HG03135 (cell line): ENCODE data around the gene POLR2E.

Experiments
- ATAC-seq: cut with Tn5 transposase; IDR thresholded peaks from one replicate; pipeline ENCODE4 v1.9.1; 2021; ENCODE audit warnings: mild to moderate bottlenecking, moderate library complexity; ENCODE audit not compliant: unreplicated experiment

Gene POLR2E

DNA sequence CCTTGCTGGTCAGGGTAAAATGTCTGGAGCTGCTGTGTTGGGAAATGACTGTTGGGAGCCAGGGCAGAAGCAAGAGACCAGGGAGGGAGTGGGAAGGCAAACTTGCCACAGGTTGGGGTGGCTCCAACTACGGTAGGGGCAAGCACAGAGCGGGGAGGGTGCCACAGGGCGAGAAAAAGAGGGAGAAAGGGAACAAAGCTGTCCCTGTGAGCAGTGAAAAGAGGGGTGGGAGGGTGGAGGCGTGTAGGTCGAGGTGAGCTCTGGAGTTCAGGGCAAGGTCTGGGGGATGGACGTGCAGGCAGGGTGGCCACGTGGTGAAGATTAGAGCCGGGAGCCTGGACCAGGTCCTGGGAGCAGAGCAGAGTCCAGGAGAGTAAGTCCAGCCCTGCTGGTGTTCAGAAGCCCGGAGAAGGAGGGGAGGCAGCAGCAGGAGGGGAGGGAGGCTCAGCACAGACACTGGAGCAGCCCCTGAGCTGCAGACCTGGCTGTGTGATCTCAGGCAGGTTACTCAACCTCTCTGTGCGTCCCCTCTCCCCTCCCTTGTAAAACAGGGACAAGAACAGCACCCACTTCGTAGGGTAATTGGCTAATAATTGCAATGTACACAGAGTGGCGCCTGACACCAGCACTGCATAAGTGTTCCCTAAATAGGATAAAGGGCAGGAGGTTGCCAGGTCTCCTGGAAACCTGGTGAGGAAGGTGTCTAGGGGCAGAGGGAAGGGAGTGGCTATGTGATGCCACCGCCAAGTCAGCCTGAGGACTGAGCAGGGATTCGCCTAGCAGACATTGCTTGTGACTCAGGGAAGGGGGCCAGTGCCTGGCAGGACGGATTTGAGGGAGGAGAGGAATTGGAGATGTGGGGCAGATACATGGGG lies 3.2 kb upstream of the POLR2E start:
- ATAC-seq = no peak

DNA sequence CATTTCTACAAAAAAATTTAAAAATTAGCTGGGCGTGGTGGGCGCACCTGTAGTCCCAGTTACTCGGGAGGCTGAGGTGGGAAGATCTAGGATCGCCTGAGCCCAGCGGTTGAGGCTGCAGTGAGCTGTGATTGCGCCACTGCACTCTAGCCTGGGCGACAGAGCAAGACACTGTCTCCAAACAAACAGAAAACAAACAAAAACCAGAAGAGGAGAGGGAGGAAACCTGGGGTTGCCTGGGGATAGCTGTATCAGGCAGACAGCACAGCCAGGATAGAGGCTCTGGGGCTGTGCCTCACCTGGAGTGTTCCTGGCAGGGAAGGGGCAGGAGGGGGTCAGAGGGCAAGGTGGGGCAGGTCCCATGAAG lies 2.6 kb upstream of the POLR2E start:
- no peak for ATAC-seq

DNA sequence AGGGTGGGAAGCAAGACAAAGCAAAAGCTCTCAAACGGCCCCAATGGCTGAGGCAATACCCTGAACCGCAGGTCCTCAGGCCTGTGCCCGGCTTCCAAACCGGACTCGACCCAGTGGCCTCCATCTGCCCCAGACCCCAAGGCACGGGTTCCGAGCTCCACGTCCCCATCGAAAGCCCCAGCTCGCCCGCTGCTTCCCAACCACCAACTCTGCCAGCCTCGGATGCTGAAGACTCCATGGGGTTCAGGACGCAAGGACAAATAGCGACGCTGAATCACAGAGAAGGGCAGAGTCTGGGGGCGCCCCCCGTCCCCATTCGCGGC lies 559 bp downstream of the POLR2E start:
- ATAC-seq = peak; percentile 9

DNA sequence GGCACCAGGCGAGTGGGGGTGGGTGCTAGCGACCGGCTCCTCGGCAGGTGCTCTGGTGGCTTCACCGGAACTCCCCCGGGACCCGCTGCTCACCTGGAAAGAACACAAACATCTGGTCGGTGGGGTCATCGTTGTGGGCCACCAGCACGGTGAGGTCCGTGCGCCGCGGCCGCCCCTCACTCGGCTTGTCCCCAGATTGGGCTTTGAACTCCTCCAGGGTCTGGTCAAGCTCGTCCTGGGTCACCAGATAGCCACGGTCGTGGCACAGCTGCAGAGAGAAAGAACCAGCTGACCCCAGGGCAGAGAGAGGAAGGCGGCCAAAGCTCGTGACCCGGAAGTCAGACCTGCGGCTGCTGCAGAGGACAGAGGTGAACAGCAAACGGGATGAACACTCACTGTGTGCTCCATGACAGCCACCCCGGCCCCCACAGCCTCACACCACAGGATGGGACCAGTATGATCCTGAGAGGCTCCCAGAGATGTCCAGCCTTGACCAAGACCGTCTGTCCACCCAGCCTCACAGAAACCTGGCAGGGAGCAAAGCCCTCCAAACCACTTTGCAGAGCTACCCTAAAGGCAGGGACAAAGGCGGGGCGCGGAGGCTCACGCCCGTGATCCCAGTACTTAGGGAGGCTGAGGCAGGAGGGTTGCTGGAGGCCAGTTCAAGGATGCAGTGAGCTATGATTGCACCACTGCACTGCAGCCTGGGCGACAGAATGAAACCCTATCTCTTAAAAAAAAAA lies 1.2 kb downstream of the POLR2E start:
- no peak for ATAC-seq

DNA sequence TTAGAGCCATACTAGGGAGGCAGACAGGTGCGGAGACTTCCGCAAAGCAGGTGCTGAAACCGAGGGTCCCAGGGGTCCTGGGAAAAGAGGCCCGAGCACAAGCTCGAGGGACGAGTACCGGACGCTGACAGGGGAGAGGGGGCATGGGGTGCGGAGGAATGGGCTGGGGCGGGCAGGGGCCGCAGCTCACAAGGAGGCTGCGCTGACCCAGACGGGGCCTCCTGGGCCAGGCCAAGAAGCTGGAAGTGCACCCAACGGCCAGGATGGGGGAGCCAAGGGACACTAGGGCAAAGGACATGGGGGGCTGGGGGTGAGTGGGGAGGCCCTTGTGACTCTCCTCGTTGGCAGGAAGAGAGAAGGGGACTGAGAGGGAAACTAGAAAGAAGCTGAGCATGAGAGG lies 1.8 kb downstream of the POLR2E start:
- no peak for ATAC-seq

DNA sequence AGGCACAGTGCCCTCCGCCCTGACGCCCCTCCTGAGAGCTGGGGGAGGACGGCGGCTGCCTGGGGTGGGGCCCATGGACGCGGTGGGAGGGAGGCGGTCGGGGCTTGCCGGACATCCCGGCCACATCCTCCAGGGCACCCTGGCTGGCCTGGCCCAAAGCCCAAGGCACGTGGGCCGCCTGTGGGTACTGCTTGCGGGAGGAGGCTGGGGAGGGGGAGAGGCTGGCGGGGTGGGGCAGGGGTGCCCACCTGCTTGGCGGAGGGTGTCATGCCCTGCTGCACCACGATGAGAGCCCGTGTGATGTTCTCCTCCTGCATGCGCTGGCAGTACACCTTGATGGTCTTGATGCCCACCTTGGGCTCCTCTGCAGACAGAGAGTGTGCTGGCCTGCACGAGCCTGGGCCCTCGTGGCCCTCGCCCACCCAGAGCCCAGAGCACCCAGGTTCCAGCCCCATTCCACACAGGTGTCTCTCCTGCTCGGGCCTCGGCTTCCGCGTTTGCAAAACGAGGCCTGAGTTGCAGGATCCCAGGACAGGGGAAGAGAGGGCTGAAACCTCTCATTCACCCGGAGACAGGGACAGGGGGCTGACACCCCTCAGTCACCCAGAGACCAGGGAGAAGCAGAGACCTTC lies 3.5 kb downstream of the POLR2E start:
- no peak for ATAC-seq

DNA sequence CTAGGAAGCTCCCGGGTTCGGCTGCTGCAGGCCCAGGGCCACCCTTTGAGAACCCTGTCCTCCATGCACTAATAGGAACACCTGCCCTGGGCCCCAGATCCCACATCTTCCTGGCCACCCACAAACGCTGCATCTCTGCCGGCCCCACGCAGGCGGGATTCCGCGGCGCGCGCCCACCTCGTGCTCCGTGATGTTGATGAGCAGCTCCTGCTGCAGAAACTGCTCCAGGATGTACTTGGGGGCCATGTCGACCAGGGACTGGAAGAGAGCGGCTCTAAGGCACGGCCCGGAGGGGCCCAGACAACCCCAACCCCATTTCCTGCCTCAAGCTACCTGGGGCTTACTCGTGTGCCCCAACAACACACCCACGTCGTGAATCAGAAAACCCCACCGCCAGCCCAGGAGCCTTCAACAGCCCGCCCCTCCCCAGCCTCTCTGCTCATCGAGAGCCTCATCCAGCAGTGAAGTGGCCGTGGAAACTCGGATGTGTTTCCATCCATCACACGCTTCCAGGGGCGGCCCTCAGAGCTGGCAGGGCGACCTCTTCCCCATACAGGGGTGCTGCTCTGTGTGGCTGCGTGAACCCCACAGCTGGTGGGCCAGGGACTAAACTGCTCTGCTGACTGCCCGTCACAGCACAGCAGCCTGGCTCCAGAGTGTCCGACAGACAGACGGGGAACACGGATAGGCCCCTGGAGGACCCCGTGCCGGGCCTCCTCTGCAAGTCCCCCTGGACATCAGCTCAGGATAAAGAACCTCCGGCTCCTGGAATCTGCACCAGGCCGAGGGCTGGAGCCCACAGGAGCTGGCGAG lies 4.2 kb downstream of the POLR2E start:
- no peak for ATAC-seq

DNA sequence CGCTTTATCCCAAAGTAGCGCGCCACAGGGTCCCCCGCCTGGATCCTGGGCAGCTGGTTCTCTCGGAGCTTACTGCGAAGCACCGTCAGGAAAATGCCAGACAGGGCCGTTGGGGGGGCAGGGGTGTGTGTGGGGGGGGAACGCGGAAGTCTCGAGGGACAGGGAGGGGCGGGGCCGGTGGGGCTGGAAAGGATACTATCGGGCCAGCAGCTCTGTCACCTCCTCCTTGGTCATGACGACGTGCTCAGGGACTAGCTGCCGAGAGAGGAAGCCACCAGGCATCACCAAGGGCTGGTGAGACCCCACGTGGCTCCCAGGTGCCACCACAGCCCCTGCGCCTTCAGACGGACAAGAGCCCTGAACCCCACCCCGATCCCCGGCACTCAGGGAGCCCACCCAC lies 5.3 kb downstream of the POLR2E start:
- ATAC-seq = no peak

DNA sequence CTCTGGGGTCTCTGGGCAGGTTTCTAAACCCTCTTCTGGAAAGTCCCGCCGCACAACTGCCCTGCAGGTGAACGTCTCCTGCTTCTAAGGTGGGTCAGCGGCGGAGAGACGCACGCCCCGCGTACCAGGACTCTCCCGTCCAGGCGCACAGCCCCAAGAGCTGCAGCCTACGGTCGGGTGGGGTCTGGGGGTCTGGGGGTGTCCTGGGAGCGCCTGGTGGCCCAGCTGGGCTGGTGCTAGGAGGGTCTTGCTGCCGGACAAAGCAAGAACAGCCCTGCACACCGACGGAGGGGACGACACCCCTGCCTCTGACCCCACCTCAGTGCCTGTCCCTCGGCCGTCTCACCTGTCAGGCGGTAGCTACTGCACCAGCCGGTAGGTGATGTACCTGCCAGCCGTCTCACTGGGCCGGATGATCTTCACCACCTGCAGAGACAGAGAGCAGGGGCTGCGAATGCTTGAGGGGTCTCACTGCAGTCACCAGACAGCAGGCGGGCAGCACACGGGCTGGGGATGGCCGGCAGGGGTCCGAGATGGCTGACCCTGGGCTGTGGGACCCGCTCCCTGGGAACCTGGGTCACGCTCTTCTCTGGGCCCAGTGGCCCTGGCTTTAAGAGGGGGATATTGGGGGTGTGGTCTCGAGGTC lies 5.9 kb downstream of the POLR2E start:
- ATAC-seq = no peak

DNA sequence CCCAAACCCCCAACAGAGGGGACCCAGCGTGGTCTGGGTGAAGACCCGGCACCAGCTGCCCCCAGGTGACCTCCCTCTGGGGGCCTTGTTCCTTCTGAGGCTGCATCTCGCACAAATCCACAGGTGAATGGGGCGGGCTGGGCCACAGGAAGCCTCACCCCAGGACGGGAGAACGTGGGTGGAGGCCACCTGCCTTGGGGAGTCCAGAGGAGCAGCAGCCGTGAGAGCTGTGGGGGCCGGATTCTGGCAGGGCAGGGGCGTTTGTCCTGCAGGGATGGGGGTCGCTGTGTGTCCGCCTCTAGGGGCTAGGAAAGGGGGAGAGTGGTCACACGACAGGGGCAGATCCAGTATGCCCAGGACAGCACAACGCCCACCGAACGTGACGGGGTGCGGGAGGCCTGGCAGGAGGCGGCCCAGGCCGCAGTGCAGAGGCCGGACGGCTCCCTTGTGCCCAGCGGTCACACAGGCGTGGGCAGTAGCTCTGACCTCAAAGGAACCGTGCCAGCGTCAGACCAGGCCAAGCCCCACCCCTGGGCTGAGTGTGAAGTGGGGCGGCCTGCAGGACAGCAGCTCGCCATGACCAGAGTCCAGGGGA lies 6.7 kb downstream of the POLR2E start:
- ATAC-seq = no peak

DNA sequence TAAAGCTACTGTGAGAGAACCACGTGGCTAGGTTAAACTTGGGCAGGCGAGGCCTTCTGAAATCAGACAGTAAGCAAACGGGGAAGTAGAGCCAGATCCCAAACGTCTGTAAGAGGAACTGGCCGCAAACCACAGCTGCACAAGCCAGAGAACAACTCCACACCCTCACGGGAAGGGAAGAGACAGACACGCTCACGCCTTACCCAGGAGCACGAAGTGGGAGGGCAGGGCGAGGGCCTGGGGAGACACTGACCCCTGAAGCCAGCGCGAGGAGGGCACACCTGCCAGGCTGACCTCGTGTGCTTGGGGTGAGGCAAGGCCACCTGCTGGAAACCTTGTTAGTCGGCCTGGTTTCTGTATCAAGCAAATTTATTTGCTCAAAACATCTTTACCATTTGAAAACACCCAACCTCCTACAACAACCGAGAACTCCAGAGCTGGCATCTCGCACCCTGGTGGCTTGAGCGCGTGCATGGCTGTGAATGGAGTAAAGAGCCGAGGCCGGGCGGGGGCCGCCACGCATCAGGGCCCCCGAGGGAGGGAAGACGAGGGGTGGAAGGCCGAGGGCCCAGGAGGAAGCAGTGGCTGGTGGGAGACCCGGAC lies 7.3 kb downstream of the POLR2E start:
- ATAC-seq = no peak

DNA sequence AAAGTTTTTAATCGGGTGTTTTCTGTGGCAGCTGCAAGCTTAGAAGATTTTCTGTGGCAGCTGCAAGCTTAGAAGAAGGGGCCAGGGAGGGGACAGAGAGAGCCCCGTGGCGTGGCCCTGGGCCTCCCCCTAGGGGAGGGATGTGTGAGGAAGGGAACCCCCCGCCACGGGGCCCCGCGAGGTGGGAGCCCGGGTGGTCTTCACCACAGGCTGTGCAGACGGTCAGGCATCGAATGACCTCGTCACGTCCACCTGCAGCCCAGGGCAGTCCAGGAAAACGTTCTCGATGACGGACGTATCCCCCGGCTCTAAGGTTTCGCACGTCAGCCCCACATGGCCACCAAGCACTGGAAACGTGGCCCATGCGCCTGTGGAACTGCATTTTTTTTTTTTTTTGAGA lies 8.6 kb downstream of the POLR2E start:
- ATAC-seq = no peak

DNA sequence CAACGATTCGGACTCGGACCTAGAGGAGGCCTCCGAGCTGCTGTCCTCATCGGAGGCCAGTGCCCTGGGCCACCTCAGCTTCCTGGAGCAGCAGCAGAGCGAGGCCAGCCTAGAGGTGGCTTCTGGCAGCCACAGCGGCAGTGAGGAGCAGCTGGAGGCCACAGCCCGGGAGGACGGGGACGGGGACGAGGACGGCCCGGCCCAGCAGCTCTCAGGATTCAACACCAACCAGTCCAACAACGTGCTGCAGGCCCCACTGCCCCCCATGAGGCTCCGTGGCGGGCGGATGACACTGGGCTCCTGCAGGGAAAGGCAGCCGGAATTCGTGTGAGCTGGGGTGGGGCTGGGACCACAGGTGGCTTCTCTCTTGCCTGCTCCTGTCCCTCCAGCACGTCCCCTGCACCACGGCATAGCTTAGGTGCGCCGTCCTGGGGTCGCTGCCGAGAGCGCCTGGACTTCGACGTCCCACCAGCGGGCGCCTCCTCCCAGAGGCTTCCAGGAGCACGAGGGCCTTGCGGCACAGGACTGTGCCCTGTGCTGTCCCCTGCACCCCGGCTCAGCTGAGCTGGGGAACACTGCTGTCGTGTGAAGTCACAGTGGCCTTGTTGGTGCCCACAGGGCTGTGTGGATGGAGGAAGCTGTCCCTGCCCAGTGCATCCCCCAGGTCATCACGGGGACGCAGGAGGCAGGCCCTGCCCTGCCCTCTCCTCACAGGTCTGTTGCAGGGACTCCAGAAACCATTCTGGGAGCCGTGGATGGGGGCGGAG lies 9.3 kb downstream of the POLR2E start:
- no peak for ATAC-seq

DNA sequence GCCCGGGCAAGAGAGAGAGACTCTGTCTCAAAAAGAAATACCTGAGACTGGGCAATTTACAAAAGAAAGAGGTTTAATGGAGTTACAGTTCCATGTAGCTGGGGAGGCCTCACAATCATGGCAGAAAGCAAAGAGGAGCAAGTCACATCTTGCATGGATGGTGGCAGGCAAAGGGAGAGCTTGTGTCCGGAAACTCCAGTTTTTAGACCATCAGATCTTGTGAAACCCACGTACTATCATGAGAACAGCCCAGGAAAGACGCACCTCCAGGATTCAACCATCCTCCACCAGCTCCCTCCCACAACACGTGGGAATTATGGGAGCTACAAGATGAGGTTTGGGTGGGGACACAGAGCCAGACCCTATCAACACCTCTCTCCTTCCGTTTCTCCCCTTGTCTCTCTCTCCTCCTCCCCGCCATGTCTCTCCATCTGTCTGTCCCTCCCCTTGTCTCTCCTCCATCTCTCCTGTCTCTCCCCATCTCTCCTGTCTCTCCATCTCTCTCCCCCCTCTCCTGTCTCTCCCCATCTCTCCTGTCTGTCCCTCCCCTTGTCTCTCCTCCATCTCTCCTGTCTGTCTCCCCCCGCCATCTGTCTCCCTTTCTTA lies 10.0 kb downstream of the POLR2E start:
- ATAC-seq = no peak

DNA sequence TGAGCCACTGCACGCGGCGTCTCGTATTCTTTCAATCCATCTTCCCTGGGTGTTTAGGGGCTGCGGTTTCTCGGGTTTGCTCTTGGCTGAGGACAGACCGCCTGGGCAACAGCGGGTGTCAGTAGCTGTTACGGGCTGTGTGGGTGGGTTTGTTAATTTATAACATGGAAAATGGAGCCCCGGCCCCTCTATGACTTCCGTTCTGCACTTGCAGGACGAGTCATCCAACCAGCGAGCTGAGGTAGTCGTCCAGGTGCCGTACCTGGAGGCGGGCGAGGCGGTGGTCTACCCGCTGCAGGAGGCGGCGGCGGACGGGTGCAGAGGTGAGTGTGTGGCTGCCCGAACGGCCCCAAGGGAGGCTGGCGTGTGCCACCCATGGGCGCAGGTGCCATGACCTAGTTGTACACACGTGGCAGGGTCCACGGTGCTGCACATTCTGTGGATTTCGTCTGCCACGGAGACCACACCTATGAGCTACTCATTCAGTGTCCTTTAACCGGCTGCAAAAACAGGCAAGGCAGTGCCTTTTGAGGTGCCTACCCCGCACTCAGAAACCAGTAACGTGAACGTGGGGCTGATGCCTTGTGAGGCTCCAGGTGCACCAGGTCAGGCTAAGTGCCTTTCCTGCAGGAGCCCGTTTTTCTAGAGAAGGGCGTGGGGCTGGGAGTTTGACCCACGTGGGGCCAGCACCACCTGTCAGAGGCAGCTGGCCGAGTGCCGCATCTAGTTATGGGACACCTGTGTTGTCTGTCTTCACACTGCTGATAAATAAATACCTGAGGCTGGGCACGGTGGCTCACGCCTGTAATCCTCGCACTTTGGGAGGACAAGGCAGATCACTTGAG lies 10.9 kb downstream of the POLR2E start:
- no peak for ATAC-seq

DNA sequence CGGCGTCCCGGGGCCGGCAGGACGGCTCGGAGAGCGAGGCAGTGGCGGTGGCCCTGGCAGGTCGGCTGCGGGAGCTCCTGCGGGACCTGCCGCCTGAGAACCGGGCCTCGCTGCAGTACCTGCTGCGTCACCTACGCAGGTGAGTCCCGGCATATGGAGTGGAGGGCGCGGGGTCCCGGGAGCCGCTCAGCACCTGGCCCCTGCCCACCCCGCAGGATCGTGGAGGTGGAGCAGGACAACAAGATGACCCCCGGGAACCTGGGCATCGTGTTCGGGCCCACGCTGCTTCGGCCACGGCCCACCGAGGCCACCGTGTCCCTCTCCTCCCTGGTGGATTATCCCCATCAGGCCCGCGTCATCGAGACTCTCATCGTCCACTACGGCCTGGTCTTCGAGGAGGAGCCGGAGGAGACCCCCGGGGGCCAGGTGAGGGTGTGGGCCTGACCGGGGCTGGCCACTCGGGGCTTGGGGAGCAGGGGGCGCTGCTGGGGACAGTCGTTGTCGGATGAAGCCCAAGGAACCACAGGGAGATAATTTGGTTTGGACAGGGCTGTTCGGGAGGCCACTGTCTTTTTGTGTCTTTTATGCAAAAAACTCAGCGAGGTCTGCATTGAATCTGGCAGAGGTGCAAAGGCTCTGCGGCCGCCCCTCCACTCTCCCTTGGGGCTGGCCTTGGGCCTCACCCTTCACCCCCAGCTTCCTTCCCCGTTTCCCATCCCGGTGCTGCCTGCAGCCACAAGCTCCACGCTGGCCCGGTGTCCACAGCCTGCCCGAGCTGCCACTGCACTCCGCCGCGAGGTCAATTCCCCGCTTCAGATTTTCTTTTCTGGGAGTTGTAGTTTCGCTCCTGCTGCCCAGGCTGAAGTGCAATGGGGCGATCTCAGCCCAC lies 12.0 kb downstream of the POLR2E start:
- no peak for ATAC-seq
